Heart left ventricle (tissue), 13 donors: ENCODE measurements around the gene CHCHD1.
A peak's percentile ranks its signal among the peaks of the same experiment; 100 is the strongest.

Source experiments
- POLR2A ChIP-seq, 2 donors: fragments of 450-650 bp; IDR thresholded peaks; one replicate each; pipeline ENCODE4 v1.6.1; 2017; ENCODE audit warnings: antibody characterized with exemption in 2 of 2, mild to moderate bottlenecking in 2 of 2, moderate library complexity in 2 of 2
- TF ChIP-seq, protein P1 (sequence below), 12 donors: fragments of 200-600 bp; sonication (generic) in 4 of 12; IDR thresholded peaks; one replicate each; pipeline versions ENCODE4 v1.5.0 to v1.8.0; 2018 to 2022; ENCODE audit warnings: antibody characterized with exemption in 12 of 12, mild to moderate bottlenecking in 5 of 12
- donor health status: ischemic (EF 13 %, LVEDD 7.1; RV severe dilation, severe dysfunction).
- donor health status: DM: no; HTN: yes; CAD: no.
- donor health status: DM: no; HTN: no; CAD: no.
- donor health status: ischemic (EF 25% LVEDD 6.9; RV normal size, moderate dysfunction).
- donor health status: ischemic (EF 25% LVEDD 5.7; RV mildly dilated, moderate dysfunction).
- donor health status: ischemic (EF 35%, LVEDD 5.7; RV mildly dilated, moderate dysfunction).
- donor health status: nonischemic (EF 11% LVEDD 7.7; RV severe dilation, severe dysfunction).
- donor health status: DM: yes; HTN: yes; CAD: no.
- donor health status: PGD.
- donor health status: ischemic (EF 29% LVEDD 5.4; RV normal size, mild dysfunction).
- donor health status: nonischemic (EF 23%, LVEDD 6.1; RV moderate dilation, normal function).

DNA sequence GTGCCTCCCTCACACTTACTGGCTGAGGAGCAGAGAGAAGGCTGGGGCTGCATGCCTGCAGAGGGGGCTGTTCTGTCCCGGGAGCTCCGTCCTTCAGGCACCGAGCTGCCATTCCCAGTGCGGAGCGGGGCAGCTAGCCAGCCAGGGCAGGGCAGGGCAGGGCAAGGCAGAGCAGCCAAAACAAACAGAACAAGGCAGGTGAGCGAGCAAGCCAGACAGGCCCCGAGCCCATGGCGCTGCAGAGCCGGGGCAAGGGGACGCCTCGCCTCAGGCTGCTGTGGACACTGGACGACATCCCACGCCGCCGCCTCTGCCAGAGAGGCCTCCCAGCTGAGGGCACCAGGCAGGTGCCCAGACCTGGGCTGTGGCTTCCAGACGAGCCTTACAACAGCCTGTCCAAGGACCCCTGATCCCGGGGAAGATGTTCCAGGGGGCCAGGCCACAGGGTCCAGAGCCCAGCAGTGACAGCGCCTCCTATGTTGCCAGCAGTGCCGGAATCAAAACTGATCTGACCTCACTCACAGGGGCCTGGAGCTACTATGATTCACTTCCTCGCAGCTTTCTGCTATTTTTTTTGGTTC lies 37.8 kb downstream of the CHCHD1 start:
- TF ChIP-seq, protein P1, sequence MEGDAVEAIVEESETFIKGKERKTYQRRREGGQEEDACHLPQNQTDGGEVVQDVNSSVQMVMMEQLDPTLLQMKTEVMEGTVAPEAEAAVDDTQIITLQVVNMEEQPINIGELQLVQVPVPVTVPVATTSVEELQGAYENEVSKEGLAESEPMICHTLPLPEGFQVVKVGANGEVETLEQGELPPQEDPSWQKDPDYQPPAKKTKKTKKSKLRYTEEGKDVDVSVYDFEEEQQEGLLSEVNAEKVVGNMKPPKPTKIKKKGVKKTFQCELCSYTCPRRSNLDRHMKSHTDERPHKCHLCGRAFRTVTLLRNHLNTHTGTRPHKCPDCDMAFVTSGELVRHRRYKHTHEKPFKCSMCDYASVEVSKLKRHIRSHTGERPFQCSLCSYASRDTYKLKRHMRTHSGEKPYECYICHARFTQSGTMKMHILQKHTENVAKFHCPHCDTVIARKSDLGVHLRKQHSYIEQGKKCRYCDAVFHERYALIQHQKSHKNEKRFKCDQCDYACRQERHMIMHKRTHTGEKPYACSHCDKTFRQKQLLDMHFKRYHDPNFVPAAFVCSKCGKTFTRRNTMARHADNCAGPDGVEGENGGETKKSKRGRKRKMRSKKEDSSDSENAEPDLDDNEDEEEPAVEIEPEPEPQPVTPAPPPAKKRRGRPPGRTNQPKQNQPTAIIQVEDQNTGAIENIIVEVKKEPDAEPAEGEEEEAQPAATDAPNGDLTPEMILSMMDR (IDR thresholded peaks at IDR 0.05): peak in 2 of 12 donors; percentile 8 to 16
- no peak for TF ChIP-seq POLR2A (IDR thresholded peaks at IDR 0.05)
